Stimulated activated CD4-positive, alpha-beta T cell treated with anti-CD3 and anti-CD28 coated beads, TNF-alpha, amount 100 ng/mL, for 4 hours (primary cell): Measurements from ENCODE around the gene TJP3.

ENCODE experiments used
- DNase-seq, 3 experiments: peaks; one replicate each; pipeline ENCODE4 v3.0.0-alpha.2; 2020; ENCODE audit warnings: low read depth in 3 of 3

TJP3 gene

DNA sequence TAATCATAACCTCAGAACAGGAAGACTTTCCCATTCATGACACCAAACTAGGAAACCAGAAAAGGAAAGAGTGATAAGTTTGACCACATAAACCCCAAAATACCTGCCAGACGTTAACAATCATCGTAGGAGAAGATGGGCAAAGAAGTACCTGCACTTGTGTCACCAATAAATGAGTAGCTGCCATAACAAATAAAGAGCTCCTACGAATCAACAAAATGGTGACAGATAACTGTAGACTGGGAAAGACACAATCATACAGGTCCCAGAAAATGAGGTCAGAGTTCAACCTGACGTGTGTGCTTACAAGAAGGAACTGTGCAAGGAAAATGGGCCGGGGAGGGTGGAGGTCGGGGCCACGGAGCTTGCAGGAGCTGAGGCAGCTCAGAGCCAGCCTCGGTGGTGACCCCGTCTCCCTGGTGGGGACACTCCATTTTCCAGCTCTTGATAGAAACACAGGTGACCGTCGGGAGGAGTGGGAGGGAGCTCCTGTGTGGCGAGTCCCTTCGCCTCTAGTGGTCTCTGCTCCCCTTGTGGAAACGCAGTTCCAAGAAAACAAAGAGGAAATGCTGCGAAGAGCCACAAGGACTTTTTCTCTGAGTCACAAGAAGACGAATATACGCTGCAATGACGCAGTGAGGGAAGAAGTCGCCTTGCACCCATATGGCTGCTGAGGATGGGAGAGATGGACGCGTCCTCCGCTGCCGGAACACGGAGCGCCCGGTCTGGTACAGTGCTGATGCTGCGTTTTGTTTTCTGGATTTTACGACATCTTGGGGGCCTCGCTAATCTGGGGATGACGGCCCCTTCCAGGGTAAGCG is 17.4 kb upstream of the TJP3 start:
- no peak for DNase-seq

DNA sequence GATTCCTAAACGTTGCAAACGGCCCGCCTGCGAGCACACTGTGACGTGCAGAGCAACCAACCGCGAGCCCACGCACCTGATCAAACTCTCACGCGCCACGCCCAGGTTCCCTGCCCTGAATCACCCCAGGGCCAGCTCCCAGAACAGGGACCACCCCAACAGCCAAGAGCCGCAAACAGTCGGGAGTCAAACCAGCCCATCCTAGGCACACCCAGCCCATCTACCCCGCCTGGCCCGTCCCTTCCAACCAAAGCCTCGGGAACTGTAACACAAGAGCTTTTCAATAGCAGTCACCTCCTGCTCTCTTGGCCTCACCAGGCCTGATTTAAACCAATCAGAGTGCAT is 16.8 kb upstream of the TJP3 start:
- DNase-seq = no peak

DNA sequence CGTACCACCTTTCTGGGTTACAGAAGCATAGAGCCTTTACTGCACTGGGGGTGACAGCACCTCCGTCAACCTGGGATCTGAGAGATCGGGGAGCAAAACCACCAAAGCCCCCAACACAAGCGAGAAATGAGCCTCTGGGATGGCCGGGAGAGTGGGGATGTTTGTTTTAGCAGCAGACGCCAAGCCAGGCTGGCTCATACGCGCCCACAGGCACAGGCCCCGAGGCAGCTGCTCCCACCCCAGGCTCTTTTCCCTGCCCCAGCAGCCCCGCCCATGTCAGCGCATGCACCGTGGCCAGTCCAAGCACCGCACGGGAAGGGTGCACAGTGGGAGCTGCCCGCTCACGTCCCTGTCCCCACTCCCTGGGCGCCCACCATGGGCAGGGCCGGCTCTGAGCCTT is 16.5 kb upstream of the TJP3 start:
- no peak for DNase-seq

DNA sequence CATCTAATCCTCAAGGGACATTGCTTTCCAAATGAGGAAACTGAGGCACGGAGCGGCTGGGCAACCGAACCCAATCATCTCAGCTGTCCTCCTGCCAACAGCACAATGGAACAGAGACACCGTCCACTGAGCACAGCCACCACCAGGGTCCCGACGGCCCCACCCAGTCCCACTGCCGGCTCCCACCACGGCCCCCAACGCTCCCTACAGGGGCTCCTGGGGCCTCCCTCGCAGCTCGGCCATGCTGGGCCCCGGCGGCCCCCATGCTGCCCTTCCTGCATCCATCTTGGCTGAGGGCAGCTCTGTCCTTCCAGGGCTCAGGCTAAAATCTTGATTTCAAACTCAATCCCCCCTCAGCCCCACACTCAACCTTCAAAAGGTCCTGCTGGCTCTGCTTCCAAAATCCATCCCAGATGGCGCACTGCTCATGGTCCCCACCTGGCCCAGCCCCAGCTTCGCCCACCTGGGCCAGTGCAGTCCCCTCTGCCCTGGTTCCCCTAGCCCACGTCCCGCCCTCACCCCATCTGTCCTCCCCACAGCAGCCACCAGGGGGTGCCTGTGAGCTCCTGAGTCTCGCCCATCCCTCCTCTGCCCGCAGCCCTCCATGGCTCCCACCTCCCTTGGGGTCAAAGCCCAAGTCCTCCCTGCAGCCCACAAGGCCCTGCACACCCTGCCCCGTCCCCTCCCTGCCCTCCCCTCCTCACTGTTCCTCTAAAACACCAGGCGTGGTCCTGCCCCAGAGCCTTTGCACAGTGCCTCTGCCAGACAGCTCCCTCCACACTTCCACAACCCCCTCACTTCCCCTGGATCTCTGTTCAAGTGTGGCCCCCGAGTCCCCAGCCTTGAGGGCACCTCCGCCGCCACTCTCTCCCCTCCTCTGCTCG is 15.8 kb upstream of the TJP3 start:
- DNase-seq = peak in 2 of 3 experiments; percentile 27 to 38

GRCh38 chr19:3693025-3693925 is 14.9 kb upstream of the TJP3 start:
- DNase-seq = no peak

GRCh38 chr19:3694361-3695123 is 13.6 kb upstream of the TJP3 start:
- DNase-seq = no peak

- no peak for DNase-seq
These were observed 13.0 kb upstream of the TJP3 start for GRCh38 chr19:3695124-3695733.

GRCh38 chr19:3695986-3696659 is 12.1 kb upstream of the TJP3 start:
- no peak for DNase-seq

DNA sequence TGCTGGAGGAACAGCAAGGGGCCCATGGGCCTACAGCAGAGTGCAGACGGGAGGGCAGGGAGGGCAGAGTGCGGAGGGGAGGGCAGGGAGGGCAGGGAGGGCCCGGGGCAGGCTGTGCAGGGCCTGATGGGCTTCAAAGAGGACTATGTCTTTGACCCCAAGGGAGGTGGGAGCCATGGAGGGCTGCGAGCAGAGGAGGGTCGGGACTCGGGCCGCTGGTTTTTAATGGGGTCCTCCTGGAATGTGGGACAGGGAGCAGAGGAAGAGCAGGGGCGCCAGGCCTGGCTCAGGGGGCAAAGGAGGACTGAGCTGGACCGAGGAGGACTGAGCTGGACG is 11.6 kb upstream of the TJP3 start:
- DNase-seq = no peak

- no peak for DNase-seq
These were observed 11.1 kb upstream of the TJP3 start for GRCh38 chr19:3697094-3697493.

DNA sequence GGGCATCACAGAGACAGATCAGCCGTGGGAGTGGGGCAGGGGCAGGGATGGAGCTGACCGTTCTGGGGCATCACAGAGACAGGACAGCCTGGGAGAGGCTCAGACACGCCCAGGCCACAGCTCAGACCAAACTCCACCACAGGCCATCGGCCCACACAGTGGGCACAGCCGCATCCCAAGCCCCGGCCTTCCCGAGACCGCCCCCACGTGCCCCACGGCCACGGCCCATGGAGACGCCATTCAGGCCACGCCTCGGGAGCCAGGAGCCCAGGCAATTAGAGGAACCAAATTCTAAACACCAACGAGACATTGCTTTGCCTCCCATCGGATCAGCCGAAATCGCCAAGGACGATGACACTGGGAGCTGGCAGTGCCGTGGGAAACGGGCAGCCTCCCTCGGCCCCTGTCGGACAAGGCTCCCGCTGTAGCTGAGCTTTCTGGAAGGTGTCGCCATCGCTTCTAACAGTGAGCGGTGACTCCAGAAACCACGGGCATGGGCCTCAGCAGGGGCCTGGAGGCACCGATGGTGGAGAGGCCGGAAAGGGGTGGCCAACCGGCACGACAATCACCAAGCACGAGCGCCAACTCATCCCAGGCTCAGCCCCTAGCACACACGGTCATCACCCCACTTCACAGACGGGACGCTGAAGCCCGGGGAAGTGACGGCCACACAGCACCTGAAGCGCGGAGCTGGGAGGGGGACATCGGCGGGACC is 10.4 kb upstream of the TJP3 start:
- no peak for DNase-seq

GRCh38 chr19:3698386-3698950 is 9.7 kb upstream of the TJP3 start:
- no peak for DNase-seq

DNA sequence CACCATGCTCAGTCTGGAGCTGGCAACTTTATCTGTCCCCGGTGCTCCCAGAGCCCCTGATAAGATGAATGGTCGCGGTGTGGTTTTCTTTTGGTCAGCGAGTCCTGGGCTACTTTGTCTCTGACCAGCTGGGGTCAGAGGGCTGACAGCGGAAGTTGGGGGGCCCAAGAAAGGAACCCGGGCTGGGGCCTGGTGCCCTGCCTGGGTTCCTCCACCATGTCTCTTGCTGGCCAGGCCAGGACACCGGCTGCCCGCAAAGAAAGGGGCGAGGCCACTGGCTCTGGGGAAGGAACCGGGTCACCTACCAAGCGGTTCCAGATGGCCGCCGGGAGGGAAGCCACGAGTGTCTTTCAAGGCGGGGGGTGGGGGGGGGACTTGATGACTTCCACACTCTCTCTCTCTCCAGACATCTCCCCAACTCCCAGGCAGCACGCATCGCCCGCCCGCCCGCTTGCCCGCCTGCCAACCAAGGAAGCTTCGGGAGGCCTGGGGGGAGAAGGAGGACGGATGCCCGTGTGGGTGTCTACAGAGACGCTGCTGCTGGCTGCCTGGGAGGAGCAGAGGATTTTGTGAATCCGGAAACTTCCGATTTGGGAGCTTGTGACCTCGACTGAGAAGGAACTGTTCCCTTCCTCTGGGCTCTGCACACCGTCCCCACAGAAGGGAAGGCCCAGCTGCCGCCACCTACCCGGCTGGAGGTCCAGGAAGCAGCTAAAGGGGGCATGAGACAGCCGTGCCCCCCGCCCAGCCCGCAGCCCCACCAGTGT is 9.0 kb upstream of the TJP3 start:
- DNase-seq = no peak

GRCh38 chr19:3699741-3700241 is 8.4 kb upstream of the TJP3 start:
- DNase-seq = no peak

- peak; percentile 88 to 94 (median 89) for DNase-seq
These were observed 7.7 kb upstream of the TJP3 start, which contains the start of gene PIP5K1C for GRCh38 chr19:3700242-3701032. Gene PIP5K1C (minus strand): TSS chr19:3700468. CDS start chr19:3700390, 78 bp downstream.

GRCh38 chr19:3701200-3701599 is 7.0 kb upstream of the TJP3 start:
- no peak for DNase-seq

DNA sequence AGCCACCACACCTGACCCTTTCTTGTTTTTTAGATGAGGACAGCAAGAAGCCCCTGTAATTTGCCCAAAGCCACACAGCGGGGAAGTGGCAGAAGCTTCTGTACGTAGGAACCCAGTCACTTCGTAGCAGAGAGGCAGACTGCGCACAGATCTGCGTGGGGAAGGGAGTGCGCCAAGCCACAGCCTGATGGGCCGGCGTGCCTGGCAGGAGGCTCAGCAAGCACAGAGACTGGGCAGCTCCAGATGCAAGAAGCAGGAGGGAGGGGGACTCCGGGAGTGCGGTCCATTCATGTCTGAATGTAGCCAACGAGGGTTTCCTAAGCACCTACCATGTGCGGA is 347 bp upstream of the TJP3 start:
- no peak for DNase-seq
